Trophoblast cell (in vitro differentiated cells and primary cell): Measurements from ENCODE around the gene RAD51B.

ENCODE experiments used
- DNase-seq, 2 donors: peaks; one replicate each; pipeline ENCODE4 v3.0.0-alpha.2; 2016
- H2AFZ ChIP-seq: 2 replicates; pipeline ENCODE4 v1.6.1; 2013; ENCODE audit warnings: low read length, moderate library complexity, mild to moderate bottlenecking; ENCODE audit not compliant: insufficient read depth, poor library complexity
- H2AK5ac ChIP-seq: 2 replicates; pipeline ENCODE4 v1.6.1; 2013; ENCODE audit warnings: mild to moderate bottlenecking, low read length
- H2BK120ac ChIP-seq: 2 replicates; pipeline ENCODE4 v1.6.1; 2013; ENCODE audit warnings: low read length, mild to moderate bottlenecking, moderate library complexity; ENCODE audit not compliant: insufficient read depth, poor library complexity
- H2BK12ac ChIP-seq: 2 replicates; pipeline ENCODE4 v1.6.1; 2013; ENCODE audit warnings: mild to moderate bottlenecking, low read length, moderate library complexity
- H2BK5ac ChIP-seq: 2 replicates; pipeline ENCODE4 v1.6.1; 2013; ENCODE audit warnings: low read length, low read depth, moderate library complexity, mild to moderate bottlenecking; ENCODE audit not compliant: poor library complexity
- H3K14ac ChIP-seq: 2 replicates; pipeline ENCODE4 v1.6.1; 2013; ENCODE audit warnings: mild to moderate bottlenecking, low read length
- H3K18ac ChIP-seq: 2 replicates; pipeline ENCODE4 v1.6.1; 2013; ENCODE audit warnings: mild to moderate bottlenecking, low read length
- H3K23ac ChIP-seq: 2 replicates; pipeline ENCODE4 v1.6.1; 2013; ENCODE audit warnings: low read length
- H3K27ac ChIP-seq: 2 replicates; pipeline ENCODE4 v1.5.1; 2013; ENCODE audit warnings: low read depth, mild to moderate bottlenecking, inconsistent platforms, low read length, moderate library complexity
- H3K27me3 ChIP-seq: 2 replicates; pipeline ENCODE4 v1.6.1; 2013; ENCODE audit warnings: inconsistent platforms, mild to moderate bottlenecking, low read length, moderate library complexity; ENCODE audit not compliant: insufficient read depth
- H3K36me3 ChIP-seq, 2 experiments: 1 replicate in 1 of 2; 2 replicates in 1 of 2; pipeline ENCODE4 v1.6.1; 2013; ENCODE audit warnings: low read length in 2 of 2, mild to moderate bottlenecking in 2 of 2, moderate library complexity in 1 of 2; ENCODE audit not compliant: insufficient read depth in 2 of 2, control insufficient read depth in 1 of 2
- H3K4ac ChIP-seq: 2 replicates; pipeline ENCODE4 v1.6.1; 2013; ENCODE audit warnings: low read depth, mild to moderate bottlenecking, low read length, moderate library complexity
- H3K4me1 ChIP-seq, 2 experiments: 1 replicate in 1 of 2; 2 replicates in 1 of 2; pipeline ENCODE4 v1.6.1; 2013; ENCODE audit warnings: low read length in 2 of 2, mild to moderate bottlenecking in 2 of 2, moderate library complexity in 1 of 2; ENCODE audit not compliant: insufficient read depth in 2 of 2, control insufficient read depth in 1 of 2
- H3K4me2 ChIP-seq: 2 replicates; pipeline ENCODE4 v1.6.1; 2013; ENCODE audit warnings: inconsistent platforms, mild to moderate bottlenecking, low read length, moderate library complexity
- H3K4me3 ChIP-seq: 2 replicates; pipeline ENCODE4 v1.5.1; 2013; ENCODE audit warnings: mild to moderate bottlenecking, low read depth, low read length, inconsistent platforms
- H3K79me1 ChIP-seq: one replicate; pipeline ENCODE4 v1.6.1; 2013; ENCODE audit warnings: low read length
- H3K79me2 ChIP-seq: 2 replicates; pipeline ENCODE4 v1.6.1; 2013; ENCODE audit warnings: low read length, mild to moderate bottlenecking; ENCODE audit not compliant: control insufficient read depth, insufficient read depth, poor library complexity
- H3K9ac ChIP-seq: 2 replicates; pipeline ENCODE4 v1.6.1; 2013; ENCODE audit warnings: mild to moderate bottlenecking, low read length
- H3K9me3 ChIP-seq: 2 replicates; pipeline ENCODE4 v1.6.1; 2013; ENCODE audit warnings: low read depth, mild to moderate bottlenecking, control low read depth, inconsistent platforms, low read length; ENCODE audit not compliant: insufficient read depth
- H4K12ac ChIP-seq: 2 replicates; pipeline ENCODE4 v1.6.1; 2013; ENCODE audit warnings: low read depth, mild to moderate bottlenecking, low read length, moderate library complexity
- H4K8ac ChIP-seq: 2 replicates; pipeline ENCODE4 v1.6.1; 2013; ENCODE audit warnings: low read depth, mild to moderate bottlenecking, low read length, moderate library complexity
- H4K91ac ChIP-seq: one replicate; pipeline ENCODE4 v1.6.1; 2013; ENCODE audit warnings: low read depth, mild to moderate bottlenecking, low read length, moderate library complexity
- WGBS: extraction: QIAGEN DNeasy Blood & Tissue Kit; methylation state at CpG from one replicate; pipeline ENCODE4 v1.1.7; 2013; ENCODE audit warnings: missing lambda C conversion rate; ENCODE audit not compliant: insufficient read length, insufficient coverage; ENCODE audit errors: extremely low coverage; 5-methylcytosine and 5-hydroxymethylcytosine counted together

Gene RAD51B

DNA sequence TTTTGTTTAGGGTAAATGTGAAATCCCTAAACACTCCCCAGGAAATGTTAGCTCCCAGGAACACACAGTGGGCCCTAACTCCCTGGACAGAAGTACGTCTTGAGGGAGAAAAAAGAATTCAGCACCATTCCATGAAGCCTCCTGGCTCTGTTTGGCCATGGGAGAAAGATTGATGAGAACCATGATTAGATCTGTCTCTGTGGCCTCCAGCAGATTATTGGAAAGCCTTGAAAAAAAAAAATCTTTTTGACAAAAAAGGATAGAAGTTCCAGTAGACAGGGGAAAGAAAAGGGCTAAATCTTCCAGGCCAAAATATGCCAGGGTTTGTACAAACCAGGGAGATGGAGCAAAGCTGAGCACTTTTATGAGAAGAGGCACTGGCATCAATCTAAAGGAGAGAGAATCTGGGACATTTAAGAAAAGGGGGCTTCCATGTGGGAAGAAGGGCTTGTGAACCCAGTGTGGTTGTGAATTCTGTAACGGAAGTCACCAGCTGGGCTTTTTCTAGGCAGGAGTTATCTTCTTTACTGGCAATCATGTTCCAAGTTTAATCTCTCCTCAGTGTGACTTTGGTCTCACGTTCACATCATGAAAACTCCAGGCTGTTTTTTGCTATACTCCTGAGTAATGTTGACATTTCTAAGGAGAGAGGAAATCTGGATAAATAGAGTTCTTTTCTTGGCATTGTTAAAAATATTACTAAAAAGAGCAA is 426.7 kb downstream of the RAD51B start:
- Histone ChIP-seq H2BK5ac (peak overlapping the region; percentile 97), H3K4ac (peak overlapping the region; percentile 72), H3K23ac (no peak overlapping the region), H3K27me3 (no peaks in the 10 kb centered on the region), H3K14ac (no peak overlapping the region), H4K91ac (peak overlapping the region; percentile 98), H2BK120ac (peak overlapping the region; percentile 99), H4K8ac (peak overlapping the region; percentile 21), H3K79me2 (peaks cover 3% of the 10 kb centered on the region), H3K18ac (peak overlapping the region; percentile 86), H2AFZ (no peak overlapping the region), H3K9ac (no peak overlapping the region), H3K36me3 (no peaks in the 10 kb centered on the region), H2AK5ac (no peak overlapping the region), H3K79me1 (peaks cover 43% of the 10 kb centered on the region), H4K12ac (no peak overlapping the region), H3K9me3 (no peaks in the 10 kb centered on the region), H3K4me3 (no peak overlapping the region), H3K4me1 (peaks cover 13 to 25% of the 10 kb centered on the region in 2 experiments), H3K27ac (peak overlapping the region; percentile 96), H3K4me2 (no peak overlapping the region), H2BK12ac (peak overlapping the region; percentile 96)
- no CpG with 5 or more reads among the region's 3 CpGs for WGBS
- DNase-seq, result no peak

DNA sequence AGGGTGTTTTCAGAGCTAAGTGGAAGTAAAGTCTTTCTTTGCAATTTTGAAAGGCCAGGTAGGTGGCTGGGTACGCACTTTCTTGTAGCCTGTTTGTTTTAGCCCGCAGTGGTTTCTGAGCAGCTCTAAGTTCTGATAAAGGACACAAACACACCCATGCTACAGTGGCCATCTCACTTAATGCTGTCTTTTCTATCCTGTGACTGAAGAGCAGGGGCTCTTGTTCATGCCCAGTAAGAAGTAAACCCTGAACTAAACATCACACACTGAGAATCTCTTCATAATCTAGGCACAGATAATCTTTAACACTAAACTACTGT is 427.2 kb downstream of the RAD51B start:
- Histone ChIP-seq H2AK5ac (no peak overlapping the region), H3K79me1 (peaks cover 43% of the 10 kb centered on the region), H3K9ac (no peak overlapping the region), H4K91ac (peak overlapping the region; percentile 91), H2BK120ac (peak overlapping the region; percentile 96), H3K27ac (peak overlapping the region; percentile 96), H4K12ac (no peak overlapping the region), H2AFZ (no peak overlapping the region), H3K18ac (peak overlapping the region; percentile 77), H4K8ac (peak overlapping the region; percentile 67), H2BK5ac (peak overlapping the region; percentile 97), H2BK12ac (peak overlapping the region; percentile 96), H3K23ac (no peak overlapping the region), H3K4me3 (no peak overlapping the region), H3K4ac (no peak overlapping the region), H3K27me3 (no peaks in the 10 kb centered on the region), H3K36me3 (no peaks in the 10 kb centered on the region), H3K14ac (peak overlapping the region; percentile 90), H3K4me2 (no peak overlapping the region), H3K79me2 (peaks cover 3% of the 10 kb centered on the region), H3K9me3 (no peaks in the 10 kb centered on the region), H3K4me1 (peaks cover 15 to 27% of the 10 kb centered on the region in 2 experiments)
- no CpG with 5 or more reads among the region's 2 CpGs for WGBS
- no peak for DNase-seq

DNA sequence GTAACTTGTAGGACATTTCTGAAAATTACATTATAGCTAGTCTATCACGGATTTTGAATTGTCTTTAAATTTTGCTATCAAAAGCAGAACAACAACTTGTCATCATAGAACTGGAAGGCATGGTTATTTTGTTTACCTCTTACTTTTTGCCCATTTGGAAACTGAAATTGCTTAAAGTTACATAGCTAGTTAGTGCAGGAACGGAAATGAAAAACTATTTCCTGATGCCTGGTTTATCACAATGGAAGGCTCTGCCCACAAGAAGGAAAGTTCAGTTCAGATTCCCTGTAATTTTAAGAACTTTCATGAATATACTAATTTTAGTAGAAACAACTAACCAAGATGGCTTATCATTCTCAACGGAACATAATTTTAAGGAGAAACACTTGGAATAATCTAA is 427.7 kb downstream of the RAD51B start:
- Histone ChIP-seq H3K18ac (no peak overlapping the region), H2BK12ac (no peak overlapping the region), H3K27me3 (no peaks in the 10 kb centered on the region), H3K4me2 (no peak overlapping the region), H3K14ac (no peak overlapping the region), H3K79me2 (peaks cover 3% of the 10 kb centered on the region), H3K4me1 (peaks cover 15 to 27% of the 10 kb centered on the region in 2 experiments), H3K4ac (no peak overlapping the region), H2AK5ac (no peak overlapping the region), H2AFZ (no peak overlapping the region), H3K4me3 (no peak overlapping the region), H4K91ac (no peak overlapping the region), H3K36me3 (no peaks in the 10 kb centered on the region), H2BK120ac (no peak overlapping the region), H3K9ac (no peak overlapping the region), H3K9me3 (no peaks in the 10 kb centered on the region), H4K12ac (no peak overlapping the region), H4K8ac (no peak overlapping the region), H3K27ac (no peak overlapping the region), H3K79me1 (peaks cover 38% of the 10 kb centered on the region), H3K23ac (no peak overlapping the region), H2BK5ac (no peak overlapping the region)
- no CpG with 5 or more reads among the region's 3 CpGs for WGBS
- DNase-seq, result no peak

DNA sequence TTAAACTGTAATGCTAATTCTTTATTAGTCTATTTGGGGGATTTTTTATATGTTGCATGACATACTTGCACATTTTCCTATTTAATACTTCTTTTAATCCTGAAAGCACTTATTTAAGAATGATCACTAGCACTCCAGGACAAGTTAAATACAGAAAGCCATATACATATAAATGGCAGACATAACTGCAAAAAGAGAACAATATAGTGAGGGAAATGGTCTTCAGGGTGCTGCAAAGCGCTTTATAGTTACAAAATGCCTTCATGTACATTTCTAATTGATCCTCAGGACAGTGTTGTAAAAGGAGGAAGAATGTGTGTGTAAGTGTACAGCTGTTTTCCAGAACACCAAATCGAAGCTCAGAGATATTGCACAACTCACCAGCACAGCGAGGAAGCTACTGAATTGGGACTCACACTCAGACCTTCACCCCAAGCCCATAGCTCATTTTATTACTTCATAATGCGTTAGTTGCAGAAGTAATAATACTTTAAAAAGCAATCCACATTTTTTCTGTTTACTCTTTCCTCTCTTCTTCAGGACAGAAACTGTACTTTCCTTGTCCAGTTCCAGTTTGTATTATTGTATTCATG is 428.2 kb downstream of the RAD51B start:
- Histone ChIP-seq H2AFZ (no peak overlapping the region), H4K12ac (no peak overlapping the region), H3K4me3 (no peak overlapping the region), H4K8ac (no peak overlapping the region), H3K79me2 (peaks cover 3% of the 10 kb centered on the region), H3K9me3 (no peaks in the 10 kb centered on the region), H2BK12ac (peak overlapping the region; percentile 88), H3K79me1 (peaks cover 39% of the 10 kb centered on the region), H3K4me1 (peaks cover 17 to 27% of the 10 kb centered on the region in 2 experiments), H3K27ac (peak overlapping the region; percentile 74), H3K27me3 (no peaks in the 10 kb centered on the region), H3K14ac (peak overlapping the region; percentile 42), H3K23ac (no peak overlapping the region), H2BK5ac (peak overlapping the region; percentile 78), H2BK120ac (peak overlapping the region; percentile 85), H3K4me2 (no peak overlapping the region), H3K9ac (no peak overlapping the region), H3K18ac (no peak overlapping the region), H4K91ac (no peak overlapping the region), H3K4ac (no peak overlapping the region), H3K36me3 (no peaks in the 10 kb centered on the region), H2AK5ac (no peak overlapping the region)
- no peak for DNase-seq
- no CpG with 5 or more reads among the region's 4 CpGs for WGBS
